HepG2 (cell line): ENCODE results near the gene OST4. TPM values are rescaled to one million over a fixed set of nuclear protein-coding genes. Genes with fewer than 3 reads are reported as not detected.

Experiments
- AHDC1 ChIP-seq: sonication (generic); formaldehyde crosslinking; IDR thresholded peaks from 2 replicates; pipeline ENCODE4 v1.5.1; 2020; ENCODE audit warnings: mild to moderate bottlenecking, missing genetic modification reagents, borderline replicate concordance
- BCLAF1 ChIP-seq: fragments of 450-650 bp; IDR thresholded peaks from 2 replicates; pipeline ENCODE4 v1.6.1; 2017; ENCODE audit warnings: mild to moderate bottlenecking
- CHD2 ChIP-seq: IDR thresholded peaks from 2 replicates; pipeline ENCODE4 v1.6.1; 2011; ENCODE audit warnings: low read depth, low read length, improper control_type of control experiment
- DMAP1 ChIP-seq: IDR thresholded peaks from 2 replicates; pipeline ENCODE4 v1.6.1; 2016
- HNRNPL ChIP-seq: fragments of 200-400 bp; formaldehyde crosslinking; IDR thresholded peaks from 2 replicates; pipeline ENCODE4 v1.6.1; 2017; ENCODE audit warnings: mild to moderate bottlenecking, low read depth, low read length
- JDP2 ChIP-seq: sonication (generic); formaldehyde crosslinking; IDR thresholded peaks from 2 replicates; pipeline ENCODE4 v1.8.1; 2022; ENCODE audit warnings: missing genetic modification reagents, borderline replicate concordance
- KMT2A ChIP-seq: sonication (generic); formaldehyde crosslinking; IDR thresholded peaks from 2 replicates; pipeline ENCODE4 v1.4.0; 2020; ENCODE audit warnings: missing genetic modification reagents
- MXD3 ChIP-seq: IDR thresholded peaks from 2 replicates; pipeline ENCODE4 v1.6.1; 2016; ENCODE audit warnings: mild to moderate bottlenecking, missing biosample characterization, missing genetic modification reagents
- POGZ ChIP-seq: sonication (generic); formaldehyde crosslinking; IDR thresholded peaks from 2 replicates; pipeline ENCODE4 v1.4.0; 2020; ENCODE audit warnings: mild to moderate bottlenecking, missing genetic modification reagents
- RFX5 ChIP-seq: IDR thresholded peaks from 2 replicates; pipeline ENCODE4 v1.6.1; 2011; ENCODE audit warnings: low read depth, low read length, improper control_type of control experiment
- SP1 ChIP-seq, 2 experiments: fragments of 450-650 bp in 1 of 2; sonication (generic) in 1 of 2; formaldehyde crosslinking in 1 of 2; IDR thresholded peaks; 2 replicates each; pipeline versions ENCODE4 v1.4.0 to v1.6.1; 2016 to 2020; ENCODE audit warnings: missing genetic modification reagents in 1 of 2
- TEF ChIP-seq: sonication (generic); formaldehyde crosslinking; IDR thresholded peaks from 2 replicates; pipeline ENCODE4 v1.5.0; 2020; ENCODE audit warnings: missing genetic modification reagents
- ZBTB2 ChIP-seq: sonication (generic); formaldehyde crosslinking; IDR thresholded peaks from 2 replicates; pipeline ENCODE4 v1.8.0; 2022; ENCODE audit warnings: low read depth, missing genetic modification reagents
- ZNF280B ChIP-seq: sonication (generic); formaldehyde crosslinking; IDR thresholded peaks from 2 replicates; pipeline ENCODE4 v1.5.0; 2020; ENCODE audit warnings: missing genetic modification reagents, mild to moderate bottlenecking, borderline replicate concordance
- polyA plus RNA-seq, 8 experiments: library from polyadenylated mRNA; depleted of rRNA in 3 of 8; stranded (reverse) in 7 of 8; unstranded in 1 of 8; fragments of >200 nt; fragmentation: Illumina TruSeq in 4 of 8; extraction: Trizol in 4 of 8; gene quantifications; 2 replicates each; pipeline versions ENCODE4 v1.2.1 to v1.2.3, GENCODE V29; 2011 to 2016; ENCODE audit warnings: low read depth in 4 of 8, missing spikeins in 1 of 8, mixed read lengths in 1 of 8; ENCODE audit not compliant: insufficient read depth in 1 of 8
- total RNA-seq, 5 experiments: library from RNA; depleted of rRNA; stranded (reverse); fragments of >200 nt; fragmentation: Illumina TruSeq; extraction: Trizol; gene quantifications; 2 replicates each; pipeline ENCODE4 v1.2.3, GENCODE V29; 2016; ENCODE audit warnings: low read depth in 1 of 5

Gene OST4
- total and polyA plus RNA-seq, 2 of the 13 experiments (the other 11 are each of a cell fraction or from before 2014, with no cell fraction given), result 498 to 584 TPM

GRCh38 chr2:27071277-27071989, at the start of gene OST4 (continued):
- TF ChIP-seq AHDC1 (CRISPR knock-in tag) (0 out of 2 replicates have a peak, but pooled peaks have one; percentile 0), HNRNPL (0 out of 2 replicates have a peak, but pooled peaks have one; percentile 22), TEF (CRISPR knock-in tag) (no peak), DMAP1 (peak; percentile 89; the same call in 1 of the 2 replicates), CHD2 (no peak), RFX5 (no peak), POGZ (peak; percentile 64), KMT2A (CRISPR knock-in tag) (peak; percentile 93), JDP2 (CRISPR knock-in tag) (no peak; the same call in 1 of the 2 replicates), ZBTB2 (CRISPR knock-in tag) (peak; percentile 90), MXD3 (no peak; the same call in none of the 2 replicates), ZNF280B (CRISPR knock-in tag) (peak; percentile 57; the same call in 1 of the 2 replicates), BCLAF1 (no peak), SP1 (IDR thresholded peaks at IDR 0.05) (no peak), SP1 (CRISPR knock-in tag; IDR thresholded peaks at IDR 0.05) (peak; percentile 58)
